Astrocyte (in vitro differentiated cells and primary cell): ENCODE results near the gene SCUBE1. TPM values are rescaled to one million over a fixed set of nuclear protein-coding genes. Genes with fewer than 3 reads are reported as not detected.

Experiments used
- DNase-seq: peaks from one replicate; pipeline ENCODE4 v3.0.0-alpha.2; 2010; ENCODE audit warnings: low read depth
- FAIRE-seq: peaks from 2 replicates; lab custom pipeline; 2011; peaks lifted over from hg19 to GRCh38; lab: Jason Lieb, UNC
- H2AFZ ChIP-seq: 2 replicates; pipeline ENCODE4 v1.6.0; 2012; ENCODE audit warnings: low read depth, low read length, inconsistent platforms
- H3K27ac ChIP-seq: 2 replicates; pipeline ENCODE4 v1.5.1; 2011; ENCODE audit warnings: low read depth, low read length, inconsistent platforms
- H3K27me3 ChIP-seq: 2 replicates; pipeline ENCODE4 v1.6.0; 2011; ENCODE audit warnings: low read length, inconsistent platforms; ENCODE audit not compliant: insufficient read depth
- H3K36me3 ChIP-seq: 2 replicates; pipeline ENCODE4 v1.5.1; 2011; ENCODE audit warnings: low read length, inconsistent platforms; ENCODE audit not compliant: insufficient read depth
- H3K4me1 ChIP-seq: 2 replicates; pipeline ENCODE4 v1.5.1; 2011; ENCODE audit warnings: low read length, inconsistent platforms; ENCODE audit not compliant: insufficient read depth
- H3K4me2 ChIP-seq: 2 replicates; pipeline ENCODE4 v1.6.0; 2012; ENCODE audit warnings: low read length, inconsistent platforms
- H3K4me3 ChIP-seq: 2 replicates; pipeline ENCODE4 v1.5.1; 2011; ENCODE audit warnings: low read depth, mild to moderate bottlenecking, low read length, inconsistent platforms; ENCODE audit not compliant: insufficient read depth
- H3K79me2 ChIP-seq: 2 replicates; pipeline ENCODE4 v1.6.0; 2012; ENCODE audit warnings: mild to moderate bottlenecking, low read length, inconsistent platforms; ENCODE audit not compliant: insufficient read depth
- H3K9ac ChIP-seq: 2 replicates; pipeline ENCODE4 v1.6.0; 2012; ENCODE audit warnings: mild to moderate bottlenecking, low read length, inconsistent platforms
- H3K9me3 ChIP-seq: 2 replicates; pipeline ENCODE4 v1.5.1; 2012; ENCODE audit warnings: low read depth, mild to moderate bottlenecking, low read length, inconsistent platforms; ENCODE audit not compliant: insufficient read depth
- H4K20me1 ChIP-seq: 2 replicates; pipeline ENCODE4 v1.6.0; 2012; ENCODE audit warnings: low read length, inconsistent platforms; ENCODE audit not compliant: insufficient read depth
- H3K27ac Mint-ChIP-seq: one replicate; pipeline ENCODE4 v1.8.0; 2021; ENCODE audit warnings: mild to moderate bottlenecking, mixed read lengths; ENCODE audit not compliant: unreplicated experiment
- H3K27me3 Mint-ChIP-seq: one replicate; pipeline ENCODE4 v1.8.0; 2021; ENCODE audit warnings: low read depth, mixed read lengths; ENCODE audit not compliant: unreplicated experiment
- H3K36me3 Mint-ChIP-seq: one replicate; pipeline ENCODE4 v1.8.0; 2021; ENCODE audit warnings: low read depth, mixed read lengths; ENCODE audit not compliant: unreplicated experiment
- H3K4me1 Mint-ChIP-seq: one replicate; pipeline ENCODE4 v1.8.0; 2021; ENCODE audit warnings: low read depth, mixed read lengths; ENCODE audit not compliant: unreplicated experiment
- H3K4me3 Mint-ChIP-seq: one replicate; pipeline ENCODE4 v1.8.0; 2021; ENCODE audit warnings: mild to moderate bottlenecking, moderate library complexity, mixed read lengths; ENCODE audit not compliant: unreplicated experiment
- H3K9me3 Mint-ChIP-seq: one replicate; pipeline ENCODE4 v1.8.0; 2021; ENCODE audit warnings: mild to moderate bottlenecking, mixed read lengths; ENCODE audit not compliant: unreplicated experiment
- CTCF ChIP-seq: IDR thresholded peaks from 2 replicates; pipeline ENCODE4 v1.5.1; 2011; ENCODE audit warnings: low read depth, mild to moderate bottlenecking, inconsistent platforms, low read length, moderate library complexity; ENCODE audit not compliant: insufficient read depth
- EZH2 ChIP-seq: IDR thresholded peaks from 2 replicates; pipeline ENCODE4 v1.6.1; 2012; ENCODE audit warnings: mild to moderate bottlenecking, low read length, inconsistent platforms; ENCODE audit not compliant: insufficient read depth
- total RNA-seq: library from RNA; stranded (reverse); gene quantifications from 2 replicates; pipeline ENCODE4 v1.2.1, GENCODE V29; 2021

The SCUBE1 gene
- total RNA-seq, 1 donor from 2014 or later = 0.07 TPM

- no peaks in the 10 kb centered on the region for H3K36me3 ChIP-seq
- H3K4me1 Mint-ChIP-seq = peaks cover 4% of the 10 kb centered on the region
- H3K36me3 Mint-ChIP-seq = peaks cover 2% of the 10 kb centered on the region
- H2AFZ ChIP-seq = peak within 1 kb of the TSS; percentile 98
- no peaks in the 10 kb centered on the region for H3K9me3 Mint-ChIP-seq
- peaks cover 9% of the 10 kb centered on the region for H3K4me1 ChIP-seq
- peak within 1 kb of the TSS; percentile 84 for H3K4me3 Mint-ChIP-seq
- H3K27me3 Mint-ChIP-seq = peaks cover 4% of the 10 kb centered on the region
- peak within 1 kb of the TSS; percentile 98 for H3K4me2 ChIP-seq
- H3K9me3 ChIP-seq = no peaks in the 10 kb centered on the region
- peaks cover 48% of the 10 kb centered on the region for H3K79me2 ChIP-seq
- H3K9ac ChIP-seq = peak within 1 kb of the TSS; percentile 86
- no peak for TF ChIP-seq CTCF
- no peak for TF ChIP-seq EZH2
- H3K27ac ChIP-seq = peak within 1 kb of the TSS; percentile 50
- FAIRE-seq (no peak), DNase-seq (no peak)
- peak within 1 kb of the TSS; percentile 71 for H3K4me3 ChIP-seq
- H3K27me3 ChIP-seq = no peaks in the 10 kb centered on the region
- H3K27ac Mint-ChIP-seq = no peak within 1 kb of the TSS
- peaks cover 30% of the 10 kb centered on the region for H4K20me1 ChIP-seq
Measured at GRCh38 chr22:43151251-43152002, 191.7 kb downstream of the SCUBE1 start, which contains the start of gene TSPO. TSPO (plus strand) TSS chr22:43151559; CDS start chr22:43159239, 7,680 bp downstream.

GRCh38 chr22:43150731-43151206 is 192.4 kb downstream of the SCUBE1 start:
- H3K27me3 Mint-ChIP-seq = peaks cover 4% of the 10 kb centered on the region
- DNase-seq (no peak), FAIRE-seq (no peak)
- peaks cover 2% of the 10 kb centered on the region for H3K36me3 Mint-ChIP-seq
- no peaks in the 10 kb centered on the region for H3K9me3 Mint-ChIP-seq
- H4K20me1 ChIP-seq = peaks cover 23% of the 10 kb centered on the region
- H2AFZ ChIP-seq = peak overlapping the region; percentile 98
- H3K9ac ChIP-seq = peak overlapping the region; percentile 86
- H3K27ac ChIP-seq = no peak overlapping the region
- peak overlapping the region; percentile 98 for H3K4me2 ChIP-seq
- H3K4me3 ChIP-seq = peak overlapping the region; percentile 71
- H3K27me3 ChIP-seq = no peaks in the 10 kb centered on the region
- H3K4me3 Mint-ChIP-seq = peak overlapping the region; percentile 84
- H3K4me1 Mint-ChIP-seq = peaks cover 4% of the 10 kb centered on the region
- H3K79me2 ChIP-seq = peaks cover 42% of the 10 kb centered on the region
- TF ChIP-seq CTCF = no peak
- no peak for TF ChIP-seq EZH2
- no peak overlapping the region for H3K27ac Mint-ChIP-seq
- peaks cover 9% of the 10 kb centered on the region for H3K4me1 ChIP-seq
- no peaks in the 10 kb centered on the region for H3K9me3 ChIP-seq
- no peaks in the 10 kb centered on the region for H3K36me3 ChIP-seq

GRCh38 chr22:43148581-43148980 is 194.6 kb downstream of the SCUBE1 start:
- H3K36me3 ChIP-seq = no peaks in the 10 kb centered on the region
- H3K4me2 ChIP-seq = no peak overlapping the region
- Mint-ChIP-seq H3K36me3 (no peaks in the 10 kb centered on the region), H3K27me3 (peaks cover 4% of the 10 kb centered on the region), H3K9me3 (no peaks in the 10 kb centered on the region), H3K4me3 (no peak overlapping the region), H3K4me1 (peaks cover 2% of the 10 kb centered on the region), H3K27ac (no peak overlapping the region)
- H3K9me3 ChIP-seq = no peaks in the 10 kb centered on the region
- peaks cover 20% of the 10 kb centered on the region for H3K79me2 ChIP-seq
- H3K27ac ChIP-seq = no peak overlapping the region
- no peak overlapping the region for H3K9ac ChIP-seq
- H3K4me3 ChIP-seq = no peak overlapping the region
- H4K20me1 ChIP-seq = peaks cover 2% of the 10 kb centered on the region
- TF ChIP-seq CTCF (no peak), EZH2 (no peak)
- peaks cover 9% of the 10 kb centered on the region for H3K4me1 ChIP-seq
- no peak overlapping the region for H2AFZ ChIP-seq
- FAIRE-seq = no peak
- no peaks in the 10 kb centered on the region for H3K27me3 ChIP-seq
- no peak for DNase-seq
